Omental fat pad (tissue), 4 donors: ENCODE measurements around the gene ZBTB7A. TPM values are rescaled to one million over a fixed set of nuclear protein-coding genes. Genes with fewer than 3 reads are reported as not detected.

Experiments
- ATAC-seq: fragments of 150-250 bp; one replicate; pipeline ENCODE4 v1.9.1; 2016; ENCODE audit warnings: mild to moderate bottlenecking, moderate library complexity; ENCODE audit not compliant: low FRiP score
- DNase-seq: peaks from one replicate; pipeline ENCODE4 v3.0.0-alpha.2; 2019; ENCODE audit warnings: low spot score
- CTCF ChIP-seq, 3 donors: fragments of 450-650 bp; IDR thresholded peaks; one replicate each; pipeline ENCODE4 v1.5.1; 2016 to 2017; ENCODE audit warnings: antibody characterized with exemption in 3 of 3, mild to moderate bottlenecking in 3 of 3, moderate library complexity in 2 of 3
- total RNA-seq, 4 donors: library from RNA; depleted of rRNA; stranded (reverse); fragments of >200 nt; gene quantifications; one replicate each; pipeline ENCODE4 v1.1.0, GENCODE V29; 2016

Gene ZBTB7A
- total RNA-seq, 4 donors from 2014 or later = 33.3 to 53.3 (median 38.4) TPM

GRCh38 chr19:4099041-4099764 is 32.5 kb upstream of the ZBTB7A start:
- DNase-seq = no peak

GRCh38 chr19:4098493-4098892 is 31.8 kb upstream of the ZBTB7A start:
- no peak for DNase-seq
- ATAC-seq = no peak
- no peak for TF ChIP-seq CTCF (IDR thresholded peaks at IDR 0.05)

More at GRCh38 chr19:4099041-4099764, 32.5 kb upstream of the ZBTB7A start:
- ATAC-seq = no peak
- no peak for TF ChIP-seq CTCF (IDR thresholded peaks at IDR 0.05)

GRCh38 chr19:4097501-4097900 is 30.8 kb upstream of the ZBTB7A start:
- no peak for TF ChIP-seq CTCF (IDR thresholded peaks at IDR 0.05)
- ATAC-seq = no peak
- no peak for DNase-seq

- TF ChIP-seq CTCF (IDR thresholded peaks at IDR 0.05) = no peak
- ATAC-seq = no peak
- no peak for DNase-seq
Observed at GRCh38 chr19:4096049-4096892, 29.6 kb upstream of the ZBTB7A start.

- no peak for ATAC-seq
- no peak for TF ChIP-seq CTCF (IDR thresholded peaks at IDR 0.05)
- no peak for DNase-seq
Observed at GRCh38 chr19:4095488-4095844, 28.8 kb upstream of the ZBTB7A start.

GRCh38 chr19:4094761-4095487 is 28.2 kb upstream of the ZBTB7A start:
- ATAC-seq = no peak
- no peak for DNase-seq
- no peak for TF ChIP-seq CTCF (IDR thresholded peaks at IDR 0.05)
